ENCODE results near the gene AFP.

AFP gene

GRCh38 chr4:73415807-73416238 is 20.2 kb upstream of the AFP start:
- DNase-seq (ENCODE audit: low spot score), result no peak

- no peak for DNase-seq (ENCODE audit: low spot score)
These were observed 19.5 kb upstream of the AFP start for GRCh38 chr4:73416423-73417087.

GRCh38 chr4:73417342-73417741 is 18.7 kb upstream of the AFP start:
- no peak for DNase-seq (ENCODE audit: low spot score)

DNA sequence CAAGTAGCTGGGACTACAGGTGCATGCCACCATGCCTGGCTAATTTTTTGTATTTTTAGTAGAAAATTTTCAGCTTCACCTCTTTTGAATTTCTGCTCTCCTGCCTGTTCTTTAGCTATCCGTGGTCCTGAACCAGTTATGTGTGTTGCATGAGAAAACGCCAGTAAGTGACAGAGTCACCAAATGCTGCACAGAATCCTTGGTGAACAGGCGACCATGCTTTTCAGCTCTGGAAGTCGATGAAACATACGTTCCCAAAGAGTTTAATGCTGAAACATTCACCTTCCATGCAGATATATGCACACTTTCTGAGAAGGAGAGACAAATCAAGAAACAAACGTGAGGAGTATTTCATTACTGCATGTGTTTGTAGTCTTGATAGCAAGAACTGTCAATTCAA is 18.0 kb upstream of the AFP start:
- DNase-seq (ENCODE audit: low spot score), result no peak

DNA sequence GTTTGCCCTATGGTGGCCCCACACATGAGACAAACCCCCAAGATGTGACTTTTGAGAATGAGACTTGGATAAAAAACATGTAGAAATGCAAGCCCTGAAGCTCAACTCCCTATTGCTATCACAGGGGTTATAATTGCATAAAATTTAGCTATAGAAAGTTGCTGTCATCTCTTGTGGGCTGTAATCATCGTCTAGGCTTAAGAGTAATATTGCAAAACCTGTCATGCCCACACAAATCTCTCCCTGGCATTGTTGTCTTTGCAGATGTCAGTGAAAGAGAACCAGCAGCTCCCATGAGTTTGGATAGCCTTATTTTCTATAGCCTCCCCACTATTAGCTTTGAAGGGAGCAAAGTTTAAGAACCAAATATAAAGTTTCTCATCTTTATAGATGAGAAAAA is 17.3 kb upstream of the AFP start:
- no peak for DNase-seq (ENCODE audit: low spot score)

- DNase-seq (ENCODE audit: low spot score), result no peak
These were observed 16.6 kb upstream of the AFP start for GRCh38 chr4:73419106-73420038.

DNA sequence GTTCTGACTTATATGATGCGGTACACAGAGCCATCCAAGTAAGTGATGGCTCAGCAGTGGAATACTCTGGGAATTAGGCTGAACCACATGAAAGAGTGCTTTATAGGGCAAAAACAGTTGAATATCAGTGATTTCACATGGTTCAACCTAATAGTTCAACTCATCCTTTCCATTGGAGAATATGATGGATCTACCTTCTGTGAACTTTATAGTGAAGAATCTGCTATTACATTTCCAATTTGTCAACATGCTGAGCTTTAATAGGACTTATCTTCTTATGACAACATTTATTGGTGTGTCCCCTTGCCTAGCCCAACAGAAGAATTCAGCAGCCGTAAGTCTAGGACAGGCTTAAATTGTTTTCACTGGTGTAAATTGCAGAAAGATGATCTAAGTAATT is 15.4 kb upstream of the AFP start:
- DNase-seq (ENCODE audit: low spot score), result no peak

DNA sequence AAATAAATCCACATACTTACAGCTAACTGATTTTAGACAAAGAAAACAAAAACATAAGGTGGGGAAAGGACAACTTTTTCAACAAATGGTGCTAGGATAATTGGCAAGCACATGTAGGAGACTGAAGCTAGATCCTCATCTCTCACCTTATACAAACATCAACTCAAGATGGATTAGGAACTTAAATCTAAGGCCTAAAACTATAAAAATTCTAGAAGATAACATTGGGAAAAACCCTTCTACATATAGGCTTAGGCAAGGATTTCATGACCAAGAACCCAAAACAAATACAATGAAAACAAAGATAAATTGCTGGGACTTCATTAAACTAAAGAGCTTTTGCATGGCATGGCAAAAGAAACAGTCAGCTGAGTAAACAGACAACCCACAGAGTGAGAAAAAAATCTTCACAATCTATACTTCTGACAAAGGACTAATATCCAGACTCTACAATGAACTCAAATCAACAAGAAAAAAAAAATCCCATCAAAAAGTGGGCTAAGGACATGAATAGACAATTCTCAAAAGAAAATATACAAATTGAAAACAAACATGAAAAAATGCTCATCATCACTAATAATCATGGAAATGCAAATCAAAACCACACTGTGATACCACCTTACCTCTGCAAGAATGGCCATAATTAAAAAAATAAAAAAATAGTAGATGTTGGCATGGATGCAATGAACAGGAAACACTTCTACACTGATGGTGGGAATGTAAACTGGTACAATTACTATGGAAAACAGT is 14.1 kb upstream of the AFP start:
- DNase-seq (ENCODE audit: low spot score), result no peak

- DNase-seq (ENCODE audit: low spot score), result no peak
These were observed 13.6 kb upstream of the AFP start for GRCh38 chr4:73422458-73422752.

DNA sequence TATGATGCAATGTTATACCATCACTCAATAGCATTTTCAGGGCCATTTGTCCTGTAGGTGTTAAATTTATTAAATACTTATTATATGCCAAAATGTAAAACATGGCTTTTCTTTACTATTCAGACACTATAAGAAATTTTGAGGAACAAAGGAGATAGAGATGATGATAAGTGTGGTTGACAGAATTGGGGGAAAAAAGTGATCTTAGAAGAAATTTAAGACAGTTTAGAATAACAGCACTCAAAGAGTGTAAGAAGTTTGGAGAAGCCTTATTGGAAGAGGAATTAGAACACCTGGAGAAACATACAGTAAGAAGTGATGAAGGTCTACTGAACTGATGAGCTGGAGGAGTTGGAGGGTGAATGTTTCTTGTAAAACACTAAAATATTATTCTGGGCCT is 12.8 kb upstream of the AFP start:
- no peak for DNase-seq (ENCODE audit: low spot score)

DNA sequence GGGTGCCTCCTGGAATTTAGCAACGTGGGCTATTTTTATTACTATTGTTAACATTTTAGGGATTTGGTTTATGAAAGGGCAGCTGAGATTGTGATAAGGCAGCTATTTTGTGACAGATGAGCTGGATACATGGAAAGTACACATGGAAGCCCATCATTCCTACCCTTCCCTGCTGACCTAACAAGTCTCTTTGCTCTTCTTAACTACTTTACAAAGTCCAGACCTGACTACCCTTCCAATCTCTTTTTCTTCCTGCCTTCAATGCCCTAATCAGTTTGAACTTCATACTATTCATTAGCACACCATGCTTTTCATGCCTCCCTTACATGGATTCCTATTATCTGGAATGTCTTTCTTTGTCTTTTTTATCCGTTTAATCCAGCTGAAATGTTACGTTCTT is 9.4 kb upstream of the AFP start:
- DNase-seq (ENCODE audit: low spot score), result no peak

- DNase-seq (ENCODE audit: low spot score), result no peak
These were observed 6.9 kb upstream of the AFP start for GRCh38 chr4:73429118-73429517.

- no peak for DNase-seq (ENCODE audit: low spot score)
These were observed 6.0 kb upstream of the AFP start for GRCh38 chr4:73429826-73430587.

GRCh38 chr4:73431813-73432168 is 4.2 kb upstream of the AFP start:
- DNase-seq (ENCODE audit: low spot score), result no peak

DNA sequence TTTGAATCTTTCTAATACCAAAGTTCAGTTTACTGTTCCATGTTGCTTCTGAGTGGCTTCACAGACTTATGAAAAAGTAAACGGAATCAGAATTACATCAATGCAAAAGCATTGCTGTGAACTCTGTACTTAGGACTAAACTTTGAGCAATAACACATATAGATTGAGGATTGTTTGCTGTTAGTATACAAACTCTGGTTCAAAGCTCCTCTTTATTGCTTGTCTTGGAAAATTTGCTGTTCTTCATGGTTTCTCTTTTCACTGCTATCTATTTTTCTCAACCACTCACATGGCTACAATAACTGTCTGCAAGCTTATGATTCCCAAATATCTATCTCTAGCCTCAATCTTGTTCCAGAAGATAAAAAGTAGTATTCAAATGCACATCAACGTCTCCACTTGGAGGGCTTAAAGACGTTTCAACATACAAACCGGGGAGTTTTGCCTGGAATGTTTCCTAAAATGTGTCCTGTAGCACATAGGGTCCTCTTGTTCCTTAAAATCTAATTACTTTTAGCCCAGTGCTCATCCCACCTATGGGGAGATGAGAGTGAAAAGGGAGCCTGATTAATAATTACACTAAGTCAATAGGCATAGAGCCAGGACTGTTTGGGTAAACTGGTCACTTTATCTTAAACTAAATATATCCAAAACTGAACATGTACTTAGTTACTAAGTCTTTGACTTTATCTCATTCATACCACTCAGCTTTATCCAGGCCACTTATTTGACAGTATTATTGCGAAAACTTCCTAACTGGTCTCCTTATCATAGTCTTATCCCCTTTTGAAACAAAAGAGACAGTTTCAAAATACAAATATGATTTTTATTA is 3.6 kb upstream of the AFP start:
- no peak for DNase-seq (ENCODE audit: low spot score)

- no peak for DNase-seq (ENCODE audit: low spot score)
These were observed 2.9 kb upstream of the AFP start for GRCh38 chr4:73433140-73433539.

- no peak for DNase-seq (ENCODE audit: low spot score)
These were observed 1.7 kb upstream of the AFP start for GRCh38 chr4:73434311-73434710.

- no peak for DNase-seq (ENCODE audit: low spot score)
These were observed 895 bp downstream of the AFP start for GRCh38 chr4:73436674-73437557.

DNA sequence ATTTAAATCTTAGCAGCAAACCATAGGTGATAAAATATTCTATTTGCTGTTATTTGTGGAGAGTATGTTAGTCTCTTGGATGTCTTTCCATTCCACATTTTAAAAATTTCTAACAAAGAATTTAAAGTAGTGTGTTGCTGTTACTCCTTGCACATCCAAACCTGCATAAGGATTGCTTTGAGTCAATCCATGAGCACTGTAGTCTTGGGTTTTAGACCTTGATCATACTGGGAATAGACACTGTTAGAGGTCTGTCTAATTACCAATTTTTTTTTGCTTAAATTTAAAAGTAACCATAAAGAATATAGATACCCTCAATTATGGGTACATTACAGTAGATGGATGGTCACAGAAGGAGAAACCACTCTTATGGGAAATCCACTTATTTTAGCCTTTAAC is 1.5 kb downstream of the AFP start:
- no peak for DNase-seq (ENCODE audit: low spot score)

DNA sequence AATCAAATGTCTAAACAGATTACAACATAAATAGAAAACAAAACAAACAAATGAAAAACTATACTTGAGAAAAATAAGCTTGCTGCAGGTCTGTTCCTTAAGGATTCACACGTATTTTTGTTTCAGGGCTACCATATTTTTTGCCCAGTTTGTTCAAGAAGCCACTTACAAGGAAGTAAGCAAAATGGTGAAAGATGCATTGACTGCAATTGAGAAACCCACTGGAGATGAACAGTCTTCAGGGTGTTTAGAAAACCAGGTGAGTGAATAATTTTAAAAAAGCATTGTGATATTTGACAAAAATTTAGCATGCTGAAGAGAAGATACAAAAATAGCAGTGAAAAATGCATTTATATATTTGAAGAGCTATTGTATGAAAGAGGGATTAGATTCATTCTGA is 2.0 kb downstream of the AFP start:
- DNase-seq (ENCODE audit: low spot score), result no peak
